K562 (cell line): ENCODE results near the gene CFAP52. TPM values are rescaled to one million over a fixed set of nuclear protein-coding genes. Genes with fewer than 3 reads are reported as not detected.

ENCODE experiments used
- ELF1 ChIP-seq: fragments of 200-800 bp; sonication (Bioruptor generic); IDR thresholded peaks from 2 replicates; pipeline ENCODE4 v1.6.1; 2016; ENCODE audit warnings: missing genetic modification characterization, missing compliant biosample characterization
- EP400 ChIP-seq: fragments of 450-650 bp; IDR thresholded peaks from 2 replicates; pipeline ENCODE4 v1.6.1; 2017; ENCODE audit warnings: antibody characterized with exemption, mild to moderate bottlenecking, moderate library complexity
- MCM5 ChIP-seq: fragments of 450-650 bp; IDR thresholded peaks from 2 replicates; pipeline ENCODE4 v1.6.1; 2016; ENCODE audit warnings: low read depth
- NELFE ChIP-seq: IDR thresholded peaks from 2 replicates; pipeline ENCODE4 v1.6.1; 2011; ENCODE audit warnings: mild to moderate bottlenecking; ENCODE audit not compliant: insufficient read depth, insufficient read length
- NFRKB ChIP-seq: fragments of 450-650 bp; IDR thresholded peaks from 2 replicates; pipeline ENCODE4 v1.6.1; 2016; ENCODE audit warnings: low read depth
- RBFOX2 ChIP-seq: fragments of 200-400 bp; formaldehyde crosslinking; IDR thresholded peaks from 2 replicates; pipeline ENCODE4 v1.6.1; 2017; ENCODE audit warnings: low read depth, mild to moderate bottlenecking, low read length, moderate library complexity
- RUNX1 ChIP-seq: sonication (generic); IDR thresholded peaks from 2 replicates; pipeline ENCODE4 v1.6.1; 2016; ENCODE audit warnings: antibody characterized with exemption, low read depth
- SIRT6 ChIP-seq: IDR thresholded peaks from one replicate; pipeline ENCODE4 v1.6.1; 2012; ENCODE audit warnings: low read depth, mild to moderate bottlenecking, control low read depth, inconsistent platforms, low read length, moderate library complexity
- ZBED1 ChIP-seq: IDR thresholded peaks from 2 replicates; pipeline ENCODE4 v1.6.1; 2014
- polyA plus RNA-seq, 8 experiments: library from polyadenylated mRNA; depleted of rRNA in 4 of 8; stranded (reverse) in 5 of 8; unstranded in 3 of 8; fragments of >200 nt; fragmentation: Nextera tagmentation in 2 of 8; fragmentation: Illumina TruSeq in 1 of 8; extraction: Ambion mirVana in 2 of 8; extraction: Trizol in 1 of 8; gene quantifications; 2 replicates each; pipeline versions ENCODE4 v1.2.1 to v1.2.3, GENCODE V29; 2011 to 2014; ENCODE audit warnings: inconsistent platforms in 1 of 8, missing spikeins in 1 of 8
- total RNA-seq, 7 experiments: library from RNA; depleted of rRNA in 6 of 7; stranded (reverse); fragments of >200 nt in 6 of 7; fragmentation: Illumina TruSeq in 2 of 7; extraction: Trizol in 2 of 7; gene quantifications; 2 replicates each; pipeline versions ENCODE4 v1.2.1 to v1.2.3, GENCODE V29; 2011 to 2021; ENCODE audit warnings: low replicate concordance in 1 of 7
- TF ChIP-seq, protein P1 (sequence below): fragments of 200-400 bp; formaldehyde crosslinking; IDR thresholded peaks from 2 replicates; pipeline ENCODE4 v1.6.1; 2017; ENCODE audit warnings: mild to moderate bottlenecking, low read depth, low read length, moderate library complexity
- TF ChIP-seq, protein P2 (sequence below): fragments of 250-450 bp; sonication (Bioruptor Pico); IDR thresholded peaks from 2 replicates; pipeline ENCODE4 v1.4.0; 2020; ENCODE audit warnings: borderline replicate concordance
- TF ChIP-seq, protein P3 (sequence below), 2 experiments: fragments of 250-450 bp in 1 of 2; fragments of 450-650 bp in 1 of 2; sonication (Bioruptor Pico) in 1 of 2; IDR thresholded peaks; 2 replicates each; pipeline versions ENCODE4 v1.6.1 to v1.8.0; 2016 to 2021; ENCODE audit warnings: mild to moderate bottlenecking in 2 of 2, moderate library complexity in 2 of 2, missing compliant biosample characterization in 1 of 2, missing genetic modification characterization in 1 of 2

Gene CFAP52
- total and polyA plus RNA-seq, 9 of the 15 experiments (the other 6 are each of a cell fraction or from before 2014, with no cell fraction given) = not detected

DNA sequence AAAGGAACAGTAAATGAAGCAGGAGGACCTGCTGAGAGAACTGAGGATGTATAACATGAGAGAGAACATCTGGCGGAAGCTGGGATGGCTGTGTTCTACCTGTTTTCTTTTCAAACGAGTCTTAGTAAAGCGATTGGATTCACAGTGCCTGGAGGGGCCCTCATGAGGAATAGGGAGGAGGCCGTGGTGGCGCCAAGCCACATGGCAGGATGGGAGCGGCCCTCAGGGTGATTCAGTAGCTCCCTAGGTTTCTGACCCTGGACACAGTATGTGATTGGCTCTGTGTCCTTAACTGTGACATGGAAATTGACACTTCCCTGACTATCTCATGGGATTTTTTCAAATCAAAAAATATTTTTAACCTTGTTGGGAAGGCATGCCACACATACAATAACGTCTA lies 101.0 kb downstream of the CFAP52 start (continued):
- TF ChIP-seq, protein P1, sequence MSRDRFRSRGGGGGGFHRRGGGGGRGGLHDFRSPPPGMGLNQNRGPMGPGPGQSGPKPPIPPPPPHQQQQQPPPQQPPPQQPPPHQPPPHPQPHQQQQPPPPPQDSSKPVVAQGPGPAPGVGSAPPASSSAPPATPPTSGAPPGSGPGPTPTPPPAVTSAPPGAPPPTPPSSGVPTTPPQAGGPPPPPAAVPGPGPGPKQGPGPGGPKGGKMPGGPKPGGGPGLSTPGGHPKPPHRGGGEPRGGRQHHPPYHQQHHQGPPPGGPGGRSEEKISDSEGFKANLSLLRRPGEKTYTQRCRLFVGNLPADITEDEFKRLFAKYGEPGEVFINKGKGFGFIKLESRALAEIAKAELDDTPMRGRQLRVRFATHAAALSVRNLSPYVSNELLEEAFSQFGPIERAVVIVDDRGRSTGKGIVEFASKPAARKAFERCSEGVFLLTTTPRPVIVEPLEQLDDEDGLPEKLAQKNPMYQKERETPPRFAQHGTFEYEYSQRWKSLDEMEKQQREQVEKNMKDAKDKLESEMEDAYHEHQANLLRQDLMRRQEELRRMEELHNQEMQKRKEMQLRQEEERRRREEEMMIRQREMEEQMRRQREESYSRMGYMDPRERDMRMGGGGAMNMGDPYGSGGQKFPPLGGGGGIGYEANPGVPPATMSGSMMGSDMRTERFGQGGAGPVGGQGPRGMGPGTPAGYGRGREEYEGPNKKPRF = no peak
- no peak for TF ChIP-seq ZBED1
- no peak for TF ChIP-seq MCM5
- TF ChIP-seq SIRT6 = no peak
- TF ChIP-seq RUNX1 = no peak
- TF ChIP-seq NFRKB = no peak
- no peak for TF ChIP-seq ELF1 (tag)
- TF ChIP-seq EP400 = no peak
- TF ChIP-seq, protein P2, sequence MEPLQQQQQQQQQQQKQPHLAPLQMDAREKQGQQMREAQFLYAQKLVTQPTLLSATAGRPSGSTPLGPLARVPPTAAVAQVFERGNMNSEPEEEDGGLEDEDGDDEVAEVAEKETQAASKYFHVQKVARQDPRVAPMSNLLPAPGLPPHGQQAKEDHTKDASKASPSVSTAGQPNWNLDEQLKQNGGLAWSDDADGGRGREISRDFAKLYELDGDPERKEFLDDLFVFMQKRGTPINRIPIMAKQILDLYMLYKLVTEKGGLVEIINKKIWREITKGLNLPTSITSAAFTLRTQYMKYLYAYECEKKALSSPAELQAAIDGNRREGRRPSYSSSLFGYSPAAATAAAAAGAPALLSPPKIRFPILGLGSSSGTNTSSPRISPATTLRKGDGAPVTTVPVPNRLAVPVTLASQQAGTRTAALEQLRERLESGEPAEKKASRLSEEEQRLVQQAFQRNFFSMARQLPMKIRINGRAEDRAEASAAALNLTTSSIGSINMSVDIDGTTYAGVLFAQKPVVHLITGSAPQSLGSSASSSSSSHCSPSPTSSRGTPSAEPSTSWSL (CRISPR knock-in tag) = no peak
- TF ChIP-seq NELFE = no peak
- TF ChIP-seq, protein P3, sequence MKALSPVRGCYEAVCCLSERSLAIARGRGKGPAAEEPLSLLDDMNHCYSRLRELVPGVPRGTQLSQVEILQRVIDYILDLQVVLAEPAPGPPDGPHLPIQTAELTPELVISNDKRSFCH (CRISPR knock-in tag; IDR thresholded peaks at IDR 0.05) = no peak
- TF ChIP-seq, protein P3 (tag; IDR thresholded peaks at IDR 0.05) = no peak
- TF ChIP-seq RBFOX2 = no peak
